Activated naive CD4-positive, alpha-beta T cell (primary cell): ENCODE results near the gene METTL24.
"Not testable (repeated sequence)": the region's sequence is repeated elsewhere in the genome, so short reads cannot be mapped to it uniquely, and the experiment has no call there.

Experiments
- DNase-seq, 4 experiments: peaks; one replicate each; lab custom pipeline; 2025; lab: John Stamatoyannopoulos, UW

Gene METTL24

DNA sequence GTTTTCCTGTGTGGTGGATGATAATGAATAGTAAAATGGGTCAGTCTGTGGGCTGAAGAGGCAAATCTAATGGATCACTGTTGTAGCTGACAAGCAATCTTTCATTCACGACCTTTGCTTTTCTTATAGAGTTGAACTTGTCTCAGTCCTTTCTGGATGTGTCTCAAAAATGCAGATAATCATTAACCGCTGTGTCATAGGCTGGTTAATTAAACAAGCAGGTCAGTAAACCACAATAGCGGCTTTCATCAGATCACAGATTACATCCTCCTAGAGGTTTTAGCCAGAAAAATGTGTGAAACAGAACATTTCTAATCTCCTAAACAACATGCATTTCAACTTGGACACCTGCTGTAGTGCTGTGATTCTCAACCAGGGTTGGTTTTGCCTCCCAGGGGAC, 2.5 kb upstream of the METTL24 start:
- no peak for DNase-seq

DNA sequence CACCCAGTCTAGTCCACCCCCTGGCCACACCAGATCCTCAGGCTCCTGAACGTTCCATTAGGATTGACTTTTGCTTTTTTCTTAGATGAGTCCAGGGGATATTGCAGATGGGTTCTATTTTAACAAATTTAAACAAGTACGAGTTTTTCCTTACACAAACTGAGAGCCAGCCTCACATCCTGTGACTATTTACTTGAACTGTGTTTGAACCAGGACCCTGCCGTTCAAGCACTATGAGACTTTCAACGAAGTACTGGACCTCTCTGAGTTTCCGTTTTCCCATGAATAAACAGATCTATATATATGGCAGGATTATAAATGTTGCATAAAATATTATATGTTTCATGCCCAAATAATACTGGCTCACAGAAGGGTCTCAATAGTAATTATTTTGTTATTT, 1.4 kb upstream of the METTL24 start:
- no peak for DNase-seq

DNA sequence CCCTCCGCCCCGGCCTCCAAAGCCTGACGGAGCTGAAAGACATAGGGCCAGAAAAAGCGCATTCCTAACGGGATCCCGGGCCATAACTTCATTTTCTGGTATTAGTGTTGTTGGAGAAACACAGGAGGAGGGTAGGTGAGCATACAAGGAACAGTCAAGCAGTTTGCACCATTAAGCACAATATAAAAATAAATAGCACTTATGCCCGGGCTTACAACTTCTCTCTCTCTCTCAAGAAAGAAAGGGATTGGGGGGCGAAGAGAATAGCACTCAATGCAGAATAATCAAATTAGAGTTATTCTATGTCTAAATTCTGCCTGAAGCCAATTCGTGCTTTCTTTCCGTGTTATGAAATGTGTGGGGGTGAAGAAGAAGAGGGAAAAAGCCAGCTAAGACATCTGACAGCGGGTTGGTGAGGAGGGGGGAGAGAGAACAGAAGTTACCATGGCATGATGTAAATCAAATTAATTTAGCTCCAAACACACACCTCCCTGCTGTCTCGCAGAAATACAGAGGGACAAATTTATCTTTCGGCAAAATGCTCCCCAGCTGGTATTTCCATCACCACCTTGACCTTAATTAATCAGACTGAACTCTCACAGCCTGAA, 508 bp upstream of the METTL24 start:
- no peak for DNase-seq

DNA sequence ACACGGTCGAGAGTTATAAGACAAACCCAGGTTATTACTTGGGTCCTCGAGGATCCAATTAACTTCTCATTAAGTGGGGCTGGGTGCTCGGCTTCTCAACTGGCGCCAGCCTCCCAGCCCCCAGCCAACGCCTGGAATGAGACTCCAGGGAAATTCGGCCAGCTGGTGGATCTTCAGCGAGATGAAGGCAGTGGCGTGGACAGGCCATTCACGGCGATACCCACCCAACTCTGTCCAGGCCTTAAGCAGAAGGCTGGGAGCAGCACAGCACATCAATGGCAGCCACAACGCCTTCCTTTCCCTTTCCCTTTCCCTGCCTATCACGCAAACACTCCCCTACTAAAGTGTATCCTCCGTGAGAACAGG, 868 bp downstream of the METTL24 start:
- no peak for DNase-seq

DNA sequence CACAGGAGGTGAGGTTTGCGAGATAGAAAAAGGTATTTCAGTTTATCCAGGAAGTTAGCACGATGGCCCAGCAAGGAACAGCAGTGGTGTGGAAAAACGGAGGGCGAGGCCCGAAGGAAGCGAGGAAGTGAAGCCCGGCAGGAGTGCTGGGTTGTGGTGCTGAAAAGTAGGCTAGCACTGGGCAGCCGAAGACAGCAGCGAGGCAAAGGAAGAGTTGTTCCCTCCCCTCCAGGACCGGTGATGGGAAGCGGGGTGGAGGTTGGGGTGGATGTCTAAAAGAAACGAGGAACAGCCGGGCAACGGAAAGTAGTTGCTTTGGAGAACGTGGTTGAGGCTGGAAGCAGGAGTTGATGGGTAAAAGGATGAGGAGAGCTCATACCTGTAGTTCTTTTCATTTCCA, 1.4 kb downstream of the METTL24 start:
- no peak for DNase-seq

DNA sequence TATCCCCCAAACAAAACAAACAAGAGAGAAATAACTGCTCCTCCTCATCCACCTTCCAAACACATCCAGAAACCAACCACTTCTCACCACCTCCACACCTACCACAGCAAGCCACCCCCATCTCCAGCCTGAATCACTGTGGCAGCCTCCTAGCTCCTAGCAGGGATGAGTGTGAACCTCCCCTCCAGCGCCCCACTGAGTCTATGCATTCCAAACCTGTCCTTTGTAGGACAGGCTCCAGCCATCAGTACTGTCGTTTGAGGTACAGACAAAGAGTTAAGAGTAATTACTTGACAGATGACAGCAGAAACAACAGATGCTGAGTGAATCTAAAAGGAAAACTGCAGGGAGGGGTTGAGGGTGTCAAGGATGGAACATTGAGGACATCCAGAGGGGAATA, 2.4 kb downstream of the METTL24 start:
- DNase-seq = no peak

DNA sequence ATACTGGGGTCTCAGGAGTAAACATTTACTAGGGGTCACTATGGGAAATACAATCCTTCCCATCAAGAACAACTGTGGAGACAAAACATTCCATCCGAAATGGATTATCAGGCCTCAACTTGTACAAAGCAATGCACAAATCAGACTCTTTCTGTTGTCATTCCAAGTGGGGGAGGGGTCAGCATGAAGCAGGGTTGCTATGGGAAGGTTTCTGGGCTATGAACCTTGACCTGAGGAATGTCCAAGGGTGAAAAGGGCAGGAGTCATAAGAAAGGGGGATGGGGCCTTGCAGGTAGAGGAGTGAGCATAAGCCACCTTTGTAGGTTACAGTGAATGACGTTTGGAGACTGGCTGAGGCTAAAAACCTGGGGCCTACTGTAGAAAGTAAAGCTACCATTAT, 3.1 kb downstream of the METTL24 start:
- no peak for DNase-seq

DNA sequence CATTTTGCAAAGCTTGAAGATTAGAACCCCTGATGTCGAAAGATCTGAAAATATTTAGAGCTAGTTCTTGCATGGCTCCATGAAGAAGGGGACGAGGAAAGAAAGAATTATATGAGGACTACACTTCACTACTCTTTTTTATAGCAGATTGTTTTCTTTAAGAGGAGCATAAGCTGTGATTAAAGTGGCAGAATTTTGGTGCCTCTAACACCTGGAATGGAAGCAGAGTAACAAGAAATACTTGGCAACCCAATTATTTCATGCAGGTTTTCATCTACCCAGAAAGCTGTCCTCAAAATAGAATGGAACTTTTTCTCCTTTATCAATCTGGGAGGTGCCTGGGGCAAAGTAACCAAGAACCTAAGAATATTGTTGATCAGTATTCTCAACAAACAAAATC, 4.0 kb downstream of the METTL24 start:
- no peak for DNase-seq

DNA sequence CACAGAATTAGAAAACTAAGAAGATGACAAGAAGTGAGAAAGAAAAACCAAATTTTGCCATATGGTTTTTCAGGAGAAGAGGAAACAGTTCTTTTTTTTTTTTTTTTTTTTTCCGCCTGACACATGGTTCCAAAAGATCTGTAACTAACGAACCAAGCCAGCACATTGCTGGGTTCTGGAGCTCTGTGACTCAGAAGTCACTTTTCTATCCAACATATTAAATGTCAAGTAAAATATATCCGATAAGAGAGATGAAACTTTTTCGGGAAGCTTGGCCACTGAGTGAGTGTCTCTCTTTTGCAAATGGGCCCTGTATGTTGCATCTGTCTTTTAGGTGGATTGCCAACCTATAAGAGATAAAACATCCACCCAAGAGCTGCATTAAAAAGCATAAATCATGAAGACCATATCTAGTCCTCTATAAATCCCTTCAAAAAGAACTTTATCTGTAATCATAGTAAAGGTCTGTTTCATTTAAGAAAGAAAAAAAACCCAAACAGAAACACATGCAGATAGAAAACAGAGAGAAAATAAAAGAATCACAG, 4.6 kb downstream of the METTL24 start:
- DNase-seq = no peak

DNA sequence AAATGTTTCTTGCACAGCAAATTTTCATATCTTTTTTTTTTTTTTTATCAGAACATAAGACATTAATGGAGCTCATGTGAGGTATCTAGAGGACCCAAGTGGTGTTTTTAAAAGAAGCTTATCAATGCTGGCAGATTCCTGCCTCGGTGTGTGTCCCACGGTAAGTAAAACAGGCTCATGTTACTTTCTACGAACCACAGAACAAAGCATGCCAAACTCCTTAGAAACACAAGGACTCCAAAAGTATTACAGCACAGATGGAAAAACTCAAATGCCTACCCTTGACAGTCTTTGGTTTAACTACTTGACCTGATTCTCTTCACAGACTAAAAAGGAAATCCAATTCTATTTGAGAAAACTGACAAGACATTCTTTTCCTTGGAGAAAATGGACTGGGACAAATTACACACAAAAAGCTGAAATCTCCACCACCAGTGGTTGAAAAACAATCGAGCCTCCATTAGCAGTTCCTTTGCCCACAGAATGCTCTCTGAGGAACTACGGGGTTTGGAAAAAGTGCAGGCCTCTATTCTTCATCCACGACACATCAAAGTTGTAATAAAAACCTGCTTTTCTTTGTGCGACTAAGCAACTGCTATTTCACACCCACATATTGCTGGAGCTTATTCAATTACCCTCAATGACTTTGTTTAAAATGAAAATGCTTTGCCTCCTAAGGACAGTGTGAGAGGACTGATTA, 5.4 kb downstream of the METTL24 start:
- DNase-seq = no peak

DNA sequence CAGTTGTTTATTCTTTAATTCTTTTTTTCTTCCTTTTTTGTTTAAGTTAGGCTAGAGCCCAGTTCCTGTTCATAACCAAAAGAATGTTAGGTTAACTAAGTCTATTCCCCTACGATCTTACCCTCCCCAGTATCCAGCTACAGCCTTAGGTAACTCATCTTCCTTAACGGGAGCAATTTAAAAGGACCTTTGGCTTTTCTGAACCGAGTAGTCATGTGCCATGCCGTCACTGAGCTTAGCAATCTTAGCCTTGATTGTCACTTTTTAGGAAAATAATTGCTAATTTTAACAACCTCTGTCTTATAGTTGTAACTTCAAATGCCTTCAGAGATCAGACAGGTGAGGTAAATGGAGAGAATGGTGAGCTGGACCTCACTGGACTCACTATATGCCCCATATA, 6.2 kb downstream of the METTL24 start:
- DNase-seq = no peak

DNA sequence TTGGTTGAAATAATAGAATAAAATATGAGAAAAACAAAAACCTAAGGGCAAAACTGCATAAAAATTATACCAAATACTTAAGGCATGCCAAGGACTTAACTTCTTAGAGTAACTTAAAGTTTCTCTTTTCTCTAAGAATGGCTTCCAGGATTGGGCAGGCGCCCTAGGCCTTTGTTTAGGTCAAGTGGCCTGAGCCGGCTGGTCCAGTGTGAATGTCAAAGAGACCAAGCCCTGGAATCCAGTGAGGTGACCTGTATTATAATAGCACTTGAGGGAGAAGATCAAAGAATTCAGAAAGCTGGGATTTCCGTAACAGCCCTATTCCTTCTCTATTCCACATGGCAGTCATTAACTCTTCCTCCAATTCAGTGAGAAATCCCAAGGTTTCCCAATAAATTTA, 6.6 kb downstream of the METTL24 start:
- DNase-seq = no peak

DNA sequence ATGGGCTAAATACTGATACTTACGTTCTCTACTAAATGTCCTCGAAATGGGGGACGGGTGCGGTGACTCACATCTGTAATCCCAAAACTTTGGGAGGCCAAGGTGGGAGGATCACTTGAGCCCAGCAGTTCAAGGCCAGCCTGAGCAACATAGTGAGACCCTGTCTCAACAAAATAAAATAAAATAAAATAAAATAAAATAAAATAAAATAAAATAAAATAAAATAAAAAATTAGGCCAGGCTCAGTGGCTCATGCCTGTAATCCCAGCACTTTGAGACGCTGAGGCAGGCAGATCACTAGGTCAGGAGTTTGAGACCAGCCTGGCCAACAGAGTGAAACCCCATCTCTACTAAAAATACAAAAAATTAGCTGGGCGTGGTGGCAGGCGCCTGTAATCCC, 7.6 kb downstream of the METTL24 start:
- not testable (repeated sequence) for DNase-seq

DNA sequence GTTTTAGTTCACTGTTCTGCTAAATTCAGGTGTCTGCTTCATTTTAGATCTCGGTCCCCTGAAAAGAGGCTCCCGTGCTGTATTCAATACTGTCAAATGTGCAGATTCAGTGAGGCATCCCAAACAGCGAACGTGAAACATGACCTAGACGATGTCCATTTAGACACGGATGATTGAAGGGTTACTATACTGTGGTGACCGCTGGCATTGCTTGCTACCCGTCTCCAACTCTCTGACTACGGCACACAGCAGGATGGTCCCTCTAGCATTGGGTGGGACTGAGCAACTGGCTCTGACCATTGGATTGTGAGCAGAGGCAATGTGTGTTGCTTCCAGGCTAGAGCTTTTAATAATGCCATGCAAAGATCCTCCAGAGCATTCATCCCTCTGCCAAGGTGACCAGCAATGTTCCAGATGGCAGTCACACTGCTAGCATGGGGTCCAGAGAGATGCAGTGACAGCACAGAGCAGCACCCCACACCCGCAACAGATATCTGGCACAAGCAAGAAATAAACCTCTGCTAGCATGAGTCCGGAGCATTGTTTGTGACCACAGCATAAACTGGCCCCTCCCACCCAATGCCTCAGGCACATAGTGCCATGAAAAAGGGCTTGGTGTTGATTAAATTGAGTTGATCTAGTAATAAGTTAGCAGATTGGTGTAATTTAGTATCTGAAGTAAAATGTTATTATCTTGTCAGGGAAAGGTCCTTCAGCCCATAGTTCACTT, 9.0 kb downstream of the METTL24 start:
- no peak for DNase-seq

DNA sequence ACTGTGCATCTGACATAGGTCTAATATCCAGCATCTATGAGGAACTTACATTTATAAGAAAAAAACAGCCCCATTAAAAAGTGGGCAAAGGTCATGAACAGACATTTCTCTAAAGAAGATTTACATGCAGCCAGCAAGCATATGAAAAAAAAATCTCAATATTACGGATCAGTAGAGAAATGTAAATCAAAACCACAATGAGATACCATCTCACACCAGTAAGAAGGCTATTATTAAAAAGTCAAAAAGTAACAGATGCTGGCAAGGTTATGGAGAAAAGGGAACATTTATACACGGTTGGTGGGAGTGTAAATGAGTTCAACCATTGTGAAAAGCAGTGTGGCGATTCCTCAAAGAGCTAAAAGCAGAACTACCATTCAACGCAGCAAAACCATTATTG, 13.1 kb downstream of the METTL24 start:
- DNase-seq = no peak

DNA sequence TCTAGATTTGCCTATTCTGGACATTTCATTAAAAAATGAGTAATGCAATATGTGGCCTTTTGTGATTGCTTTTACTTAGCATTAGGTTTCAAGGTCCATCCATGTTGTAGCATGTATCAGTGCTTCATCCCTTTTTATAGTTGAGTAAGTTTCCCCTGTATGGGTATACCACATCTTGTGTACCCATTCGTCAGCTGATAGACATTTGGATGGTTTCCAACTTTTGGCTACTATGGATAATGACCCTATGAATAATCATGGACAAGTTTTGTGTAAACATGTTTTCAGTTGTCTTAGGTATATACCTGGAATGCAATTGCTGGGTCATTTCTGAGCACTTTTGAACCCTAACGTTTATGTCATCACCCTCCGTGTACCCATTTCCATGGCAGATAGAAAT, 15.4 kb downstream of the METTL24 start:
- no peak for DNase-seq

DNA sequence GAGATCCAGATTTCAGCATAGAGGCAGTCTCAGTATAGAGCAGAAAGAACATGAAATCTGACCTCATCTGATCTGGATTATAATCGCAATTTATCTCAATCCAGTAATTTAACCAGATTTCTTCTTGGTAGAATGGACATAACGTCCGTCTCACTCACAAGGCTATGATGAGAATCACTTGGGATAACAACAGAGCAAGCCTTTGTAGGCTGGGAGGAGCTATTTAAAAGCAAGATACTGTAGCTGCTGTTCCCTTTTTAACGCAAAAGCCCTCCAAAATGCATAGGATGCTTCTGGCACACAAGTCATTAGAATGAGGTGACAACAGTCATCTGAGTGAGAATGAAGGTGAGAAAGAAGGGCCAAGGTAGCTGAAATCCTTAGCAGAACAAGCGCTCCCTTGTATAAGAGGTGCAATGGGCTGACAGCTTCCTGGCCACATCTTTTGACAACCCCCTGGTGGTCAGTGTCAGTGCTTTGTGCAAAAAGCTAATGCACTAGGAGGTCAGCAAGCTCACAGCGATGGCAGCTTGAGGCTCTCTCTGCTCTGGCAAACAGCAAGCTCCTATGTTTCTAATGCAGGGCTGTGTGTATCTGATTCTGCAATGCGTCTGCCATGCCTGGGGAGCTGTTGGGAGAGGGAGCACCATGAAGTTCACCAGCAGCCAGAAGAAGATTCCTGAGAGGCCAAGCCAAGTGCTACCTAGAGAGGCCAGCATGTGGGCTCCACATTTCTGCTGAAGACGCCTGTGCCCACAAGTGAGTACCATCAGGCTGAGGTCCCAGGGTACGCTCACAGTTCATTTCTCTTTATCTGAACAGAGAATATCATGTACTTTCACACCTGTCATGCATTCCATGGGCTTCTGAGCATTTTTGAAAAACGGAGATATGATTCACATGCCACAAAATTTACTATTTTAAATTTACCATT, 16.2 kb downstream of the METTL24 start:
- no peak for DNase-seq

DNA sequence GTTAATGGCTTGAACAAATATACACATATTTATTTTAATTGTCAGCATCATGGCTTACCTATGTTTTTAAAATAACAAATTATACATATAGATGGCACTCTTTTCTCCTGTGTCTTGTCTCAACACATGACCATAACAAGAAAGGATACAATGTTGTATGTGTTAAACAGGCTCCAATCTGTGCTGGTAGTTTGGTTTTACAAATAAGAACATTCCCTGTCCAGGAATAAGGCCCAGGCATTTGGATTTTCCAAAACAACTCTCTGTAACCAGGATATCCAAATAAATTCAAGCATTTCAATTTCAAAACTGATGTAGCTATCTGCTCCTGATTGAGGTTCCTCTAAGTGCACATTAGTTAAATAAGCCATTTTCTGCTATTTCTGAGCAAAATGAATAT, 17.1 kb downstream of the METTL24 start:
- DNase-seq = no peak

DNA sequence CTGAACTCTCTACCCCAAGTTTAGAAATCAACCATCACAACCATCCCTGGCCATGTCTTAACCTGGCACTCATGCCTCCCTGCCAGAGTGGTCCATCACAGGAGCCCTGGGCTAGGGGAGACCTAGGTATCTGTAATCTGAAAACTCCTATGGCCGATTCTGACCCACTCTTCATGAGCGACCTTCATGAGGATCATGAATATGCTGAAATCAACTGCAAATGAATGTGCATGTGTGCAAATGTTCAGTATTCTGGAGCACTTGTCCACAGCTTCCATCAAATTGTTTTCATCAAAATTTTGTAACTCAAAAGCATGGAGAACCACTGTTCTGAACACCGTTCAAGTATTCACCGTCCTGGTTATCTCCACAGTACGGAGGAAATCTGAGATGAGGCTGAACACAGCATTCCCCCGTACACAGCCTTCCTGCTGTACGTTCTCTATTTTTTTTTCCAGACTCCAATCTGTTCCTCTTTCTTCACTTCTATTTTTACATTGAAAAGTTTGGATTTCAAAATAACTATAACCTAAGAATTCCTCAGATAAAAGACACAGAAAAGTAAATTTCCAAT, 17.7 kb downstream of the METTL24 start:
- no peak for DNase-seq

DNA sequence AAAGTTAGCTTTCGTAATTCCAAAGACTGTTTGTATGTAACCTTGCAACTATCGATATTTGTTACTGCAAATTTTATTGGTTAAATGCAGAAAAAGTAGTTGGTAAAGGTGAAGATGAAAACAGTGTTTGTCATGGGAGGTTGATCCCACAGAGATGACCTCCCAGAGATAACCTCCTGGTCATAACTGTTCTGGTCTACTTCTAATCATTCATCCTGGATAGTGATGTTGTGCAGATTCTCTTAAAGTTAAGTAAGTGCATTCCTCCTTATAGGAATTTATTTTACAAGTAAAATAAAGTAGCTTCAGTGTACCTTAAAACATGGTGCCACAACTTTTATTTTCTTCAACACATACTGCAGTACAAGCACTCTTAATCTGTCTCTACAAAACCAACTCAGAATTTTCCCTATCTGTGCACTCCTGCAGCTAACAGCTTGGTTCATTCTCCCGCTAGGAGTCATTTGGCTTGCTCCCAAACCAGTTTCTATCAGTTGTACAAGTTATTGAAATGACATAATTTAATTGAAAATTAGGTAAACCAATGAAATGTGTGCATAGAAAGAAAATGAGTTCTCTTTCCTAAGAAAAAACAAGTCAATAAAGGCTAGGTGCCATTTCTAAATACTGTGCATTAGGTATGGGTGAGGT, 19.2 kb downstream of the METTL24 start:
- no peak for DNase-seq

DNA sequence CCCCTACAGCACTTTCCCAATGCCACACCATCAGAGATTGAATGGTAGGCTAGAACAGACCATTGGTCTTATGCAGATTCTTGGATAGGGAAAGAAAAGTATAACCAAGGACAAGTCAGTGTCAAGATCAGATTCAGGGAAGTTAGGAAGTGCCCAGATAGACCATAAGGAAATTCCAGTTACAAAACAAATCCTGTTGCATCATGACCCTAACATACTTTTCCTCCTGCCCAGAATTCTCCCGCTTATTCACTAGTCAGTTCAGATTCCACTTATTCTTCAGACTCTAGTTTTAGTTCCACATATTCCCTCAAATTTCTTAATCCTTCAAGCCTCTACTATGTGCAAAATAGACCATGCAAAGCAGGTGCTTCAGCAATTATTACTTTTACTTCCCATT, 20.7 kb downstream of the METTL24 start:
- no peak for DNase-seq
